A673 (cell line): ENCODE results near the gene NT5C1B.

ENCODE experiments used
- EZH2 ChIP-seq: fragments of 200-600 bp; sonication (generic); IDR thresholded peaks from 2 replicates; pipeline ENCODE4 v1.6.1; 2017; ENCODE audit warnings: borderline replicate concordance, low read depth, mild to moderate bottlenecking, mixed read lengths, antibody characterized with exemption, low read length; ENCODE audit not compliant: poor library complexity, severe bottlenecking
- TF ChIP-seq, protein P1 (sequence below): fragments of 300-800, 200-600 bp; sonication (generic); conservative IDR thresholded peaks from 2 replicates; pipeline ENCODE4 v1.5.1; 2017; ENCODE audit warnings: low read depth, mild to moderate bottlenecking, antibody characterized with exemption, low read length, moderate library complexity, mixed read lengths

DNA sequence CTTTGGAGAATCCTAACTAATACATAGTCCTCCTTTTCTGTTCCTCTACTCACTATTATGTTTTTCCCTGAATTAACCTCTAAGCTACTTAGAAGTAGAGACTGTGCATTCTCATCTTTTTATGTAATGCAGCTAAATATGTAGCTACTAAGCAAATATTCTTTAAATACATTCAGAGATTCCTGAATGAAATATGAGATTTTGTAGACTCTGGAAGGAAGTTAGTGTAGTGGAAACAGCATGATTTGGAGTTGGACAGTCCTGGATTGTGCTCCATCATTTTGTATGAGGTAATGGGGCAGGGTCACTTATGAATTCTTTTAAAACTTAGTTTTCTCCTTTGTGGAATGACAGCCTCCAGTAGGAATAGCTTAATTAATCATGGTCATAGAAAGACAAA lies 24.7 kb upstream of the NT5C1B start:
- TF ChIP-seq, protein P1, sequence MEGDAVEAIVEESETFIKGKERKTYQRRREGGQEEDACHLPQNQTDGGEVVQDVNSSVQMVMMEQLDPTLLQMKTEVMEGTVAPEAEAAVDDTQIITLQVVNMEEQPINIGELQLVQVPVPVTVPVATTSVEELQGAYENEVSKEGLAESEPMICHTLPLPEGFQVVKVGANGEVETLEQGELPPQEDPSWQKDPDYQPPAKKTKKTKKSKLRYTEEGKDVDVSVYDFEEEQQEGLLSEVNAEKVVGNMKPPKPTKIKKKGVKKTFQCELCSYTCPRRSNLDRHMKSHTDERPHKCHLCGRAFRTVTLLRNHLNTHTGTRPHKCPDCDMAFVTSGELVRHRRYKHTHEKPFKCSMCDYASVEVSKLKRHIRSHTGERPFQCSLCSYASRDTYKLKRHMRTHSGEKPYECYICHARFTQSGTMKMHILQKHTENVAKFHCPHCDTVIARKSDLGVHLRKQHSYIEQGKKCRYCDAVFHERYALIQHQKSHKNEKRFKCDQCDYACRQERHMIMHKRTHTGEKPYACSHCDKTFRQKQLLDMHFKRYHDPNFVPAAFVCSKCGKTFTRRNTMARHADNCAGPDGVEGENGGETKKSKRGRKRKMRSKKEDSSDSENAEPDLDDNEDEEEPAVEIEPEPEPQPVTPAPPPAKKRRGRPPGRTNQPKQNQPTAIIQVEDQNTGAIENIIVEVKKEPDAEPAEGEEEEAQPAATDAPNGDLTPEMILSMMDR: no peak
- no peak for TF ChIP-seq EZH2
